ENCODE data around the gene RAD51B. TPM values are rescaled to one million over a fixed set of nuclear protein-coding genes. Genes with fewer than 3 reads are reported as not detected.

The RAD51B gene
- polyA plus RNA-seq, 1 experiment, result 6.6 TPM

DNA sequence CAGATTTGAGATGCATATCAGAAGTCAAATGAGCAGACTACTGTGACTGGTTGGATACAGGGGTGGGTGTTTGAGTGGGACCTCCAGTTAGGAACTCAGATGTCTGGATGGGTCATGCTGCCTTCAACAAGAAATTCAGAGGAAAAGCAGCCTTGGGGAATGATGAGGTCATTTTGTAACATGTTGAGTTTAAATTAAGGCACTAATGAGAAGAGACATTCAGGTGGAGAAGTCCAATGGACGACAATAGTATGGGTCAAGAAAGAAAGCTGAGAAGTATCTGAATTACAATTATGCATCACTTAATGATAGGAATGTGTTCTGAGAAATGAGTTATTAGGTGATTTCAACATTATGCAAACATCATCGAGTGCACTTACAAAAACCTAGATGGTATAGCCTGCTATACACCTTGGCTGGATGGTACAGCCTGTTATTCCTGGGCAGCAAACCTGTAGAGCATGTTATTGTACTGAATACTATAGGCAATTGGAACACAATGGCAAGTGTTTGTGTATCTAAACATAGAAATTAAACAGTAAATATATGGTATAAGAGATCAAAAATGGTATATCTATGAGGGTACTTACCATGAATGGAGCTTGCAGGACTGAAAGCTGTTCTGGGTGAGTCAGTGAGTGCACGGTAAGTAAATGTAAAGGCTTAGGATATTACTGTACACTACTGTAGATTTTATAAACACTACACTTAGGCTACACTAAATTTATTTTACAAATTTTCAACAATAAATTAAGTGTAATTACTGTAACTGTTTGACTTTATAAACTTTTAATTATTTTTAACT lies 414.7 kb downstream of the RAD51B start:
- DNase-seq (ENCODE audit: low read depth, low spot score), result no peak
- Histone ChIP-seq H3K9me3 (ENCODE audit: control insufficient read depth, insufficient read depth, low read length) (no peaks in the 10 kb centered on the region), H3K4me3 (ENCODE audit: low read depth, low read length) (no peak overlapping the region), H3K27me3 (ENCODE audit: control insufficient read depth, insufficient read depth, low read length) (no peaks in the 10 kb centered on the region), H3K27ac (ENCODE audit: low read depth, low read length) (no peak overlapping the region)
- TF ChIP-seq, protein P1, sequence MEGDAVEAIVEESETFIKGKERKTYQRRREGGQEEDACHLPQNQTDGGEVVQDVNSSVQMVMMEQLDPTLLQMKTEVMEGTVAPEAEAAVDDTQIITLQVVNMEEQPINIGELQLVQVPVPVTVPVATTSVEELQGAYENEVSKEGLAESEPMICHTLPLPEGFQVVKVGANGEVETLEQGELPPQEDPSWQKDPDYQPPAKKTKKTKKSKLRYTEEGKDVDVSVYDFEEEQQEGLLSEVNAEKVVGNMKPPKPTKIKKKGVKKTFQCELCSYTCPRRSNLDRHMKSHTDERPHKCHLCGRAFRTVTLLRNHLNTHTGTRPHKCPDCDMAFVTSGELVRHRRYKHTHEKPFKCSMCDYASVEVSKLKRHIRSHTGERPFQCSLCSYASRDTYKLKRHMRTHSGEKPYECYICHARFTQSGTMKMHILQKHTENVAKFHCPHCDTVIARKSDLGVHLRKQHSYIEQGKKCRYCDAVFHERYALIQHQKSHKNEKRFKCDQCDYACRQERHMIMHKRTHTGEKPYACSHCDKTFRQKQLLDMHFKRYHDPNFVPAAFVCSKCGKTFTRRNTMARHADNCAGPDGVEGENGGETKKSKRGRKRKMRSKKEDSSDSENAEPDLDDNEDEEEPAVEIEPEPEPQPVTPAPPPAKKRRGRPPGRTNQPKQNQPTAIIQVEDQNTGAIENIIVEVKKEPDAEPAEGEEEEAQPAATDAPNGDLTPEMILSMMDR (IDR thresholded peaks at IDR 0.05; ENCODE audit: low read depth, low read length), result no peak
- POLR2A ChIA-PET, result interaction anchor here (1.6 kb wide), 1 partner anchor 24 kb away, joined by 5 read pairs; no protein-coding TSS in a partner anchor
- CTCF ChIA-PET, result interaction anchor here (1.4 kb wide), 1 partner anchor 13 kb away, joined by 5 read pairs; no protein-coding TSS in a partner anchor

DNA sequence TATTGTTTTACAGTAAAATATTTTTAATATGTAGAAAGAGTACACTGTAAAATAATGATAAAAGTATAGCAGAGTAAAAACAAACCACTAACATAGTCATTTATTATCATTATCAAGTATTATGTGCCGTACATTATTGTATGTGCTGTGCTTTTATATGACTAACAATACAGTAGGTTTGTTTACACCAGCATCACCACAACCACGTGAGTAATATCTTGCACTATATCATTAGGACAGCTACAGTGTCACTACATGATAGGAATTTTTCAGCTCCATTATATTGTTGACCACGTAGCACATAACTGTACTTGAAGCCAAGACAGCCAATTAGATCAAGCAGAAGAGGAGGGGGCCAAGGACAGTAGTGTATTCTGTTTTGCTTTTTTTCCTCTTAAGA lies 415.4 kb downstream of the RAD51B start:
- Histone ChIP-seq H3K27me3 (ENCODE audit: control insufficient read depth, insufficient read depth, low read length) (no peaks in the 10 kb centered on the region), H3K4me3 (ENCODE audit: low read depth, low read length) (no peak overlapping the region), H3K9me3 (ENCODE audit: control insufficient read depth, insufficient read depth, low read length) (no peaks in the 10 kb centered on the region), H3K27ac (ENCODE audit: low read depth, low read length) (no peak overlapping the region)
- no peak for DNase-seq (ENCODE audit: low read depth, low spot score)
- ChIA-PET CTCF (no interaction called here), POLR2A (interaction anchor here (0.7 to 1.6 kb wide), 2 partner anchors 11 to 24 kb away, joined by 5 read pairs; no protein-coding TSS in a partner anchor)
- TF ChIP-seq, protein P1 (IDR thresholded peaks at IDR 0.05; ENCODE audit: low read depth, low read length), result no peak

DNA sequence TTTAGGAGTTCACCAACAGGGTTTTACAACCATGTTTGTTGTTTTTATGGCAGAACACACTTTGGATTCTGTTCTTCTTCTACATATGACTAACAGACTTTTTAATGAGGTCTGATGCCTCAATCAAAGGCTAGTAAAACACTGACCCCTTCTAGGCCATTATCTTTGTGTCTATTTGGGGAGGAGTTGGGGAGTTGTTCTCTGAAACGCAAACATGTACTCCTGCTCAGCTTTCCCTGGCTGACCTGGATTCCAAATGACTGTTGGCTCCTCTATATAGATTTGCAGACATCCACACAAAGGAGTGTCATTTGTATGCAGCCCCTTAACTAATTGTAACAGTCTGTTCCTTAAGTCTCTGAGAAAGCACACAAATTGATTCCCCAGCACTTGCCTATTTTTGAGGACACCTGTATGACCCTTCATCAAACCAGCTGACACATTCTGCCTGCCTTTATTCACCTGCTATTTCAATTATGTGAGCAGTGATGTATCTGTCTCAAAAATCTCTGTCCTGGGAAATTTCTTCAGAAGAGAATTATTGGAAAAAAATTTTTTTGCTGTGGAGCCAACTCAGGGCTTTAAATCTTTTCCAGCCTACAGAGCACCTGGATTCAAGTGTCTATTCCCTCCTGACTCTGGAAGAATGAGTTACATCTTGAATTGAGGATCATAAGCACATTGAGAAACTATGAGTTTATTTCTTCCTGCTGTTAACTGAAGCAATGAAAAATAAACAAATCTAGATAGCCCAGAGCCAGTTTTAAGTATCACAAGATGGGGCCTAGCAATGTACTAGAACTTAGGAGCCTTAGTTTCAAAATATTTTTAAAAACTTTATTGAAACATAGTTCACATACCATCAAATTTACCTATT lies 417.2 kb downstream of the RAD51B start:
- Histone ChIP-seq H3K4me3 (ENCODE audit: low read depth, low read length) (no peak overlapping the region), H3K9me3 (ENCODE audit: control insufficient read depth, insufficient read depth, low read length) (no peaks in the 10 kb centered on the region), H3K27me3 (ENCODE audit: control insufficient read depth, insufficient read depth, low read length) (no peaks in the 10 kb centered on the region), H3K27ac (ENCODE audit: low read depth, low read length) (no peak overlapping the region)
- POLR2A ChIA-PET, result interaction anchor here (0.7 kb wide), 2 partner anchors 16 to 90 kb away, joined by 4 to 5 read pairs; no protein-coding TSS in a partner anchor
- CTCF ChIA-PET, result interaction anchor here (0.7 to 1.2 kb wide), 3 partner anchors 11 to 580 kb away, joined by 3 to 8 read pairs (median 3); no protein-coding TSS in a partner anchor
- TF ChIP-seq, protein P1 (IDR thresholded peaks at IDR 0.05; ENCODE audit: low read depth, low read length), result no peak
- DNase-seq (ENCODE audit: low read depth, low spot score), result no peak

DNA sequence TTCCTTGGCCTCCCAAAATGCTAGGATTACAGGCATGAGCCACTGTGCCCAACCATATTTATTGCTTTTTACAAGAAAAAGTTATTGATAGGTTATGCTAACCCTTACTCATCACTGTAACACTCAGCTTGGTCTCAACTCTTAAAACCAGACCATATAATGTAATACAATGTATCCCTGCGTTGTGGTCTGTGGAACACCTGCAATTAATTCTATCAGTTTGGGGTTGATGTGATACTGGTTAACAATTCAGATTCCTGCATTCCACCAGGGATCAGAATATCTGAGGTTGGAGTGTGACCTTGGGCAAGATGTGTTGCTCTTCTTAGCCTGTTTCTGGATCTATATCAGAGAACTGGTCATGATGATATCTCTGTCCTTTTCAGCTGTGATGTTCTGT lies 419.0 kb downstream of the RAD51B start:
- H3K27me3 ChIP-seq (ENCODE audit: control insufficient read depth, insufficient read depth, low read length), result no peaks in the 10 kb centered on the region
- DNase-seq (ENCODE audit: low read depth, low spot score), result no peak
- CTCF ChIA-PET, result interaction anchor here (0.8 kb wide), 1 partner anchor 356 kb away, joined by 4 read pairs; no protein-coding TSS in a partner anchor
- H3K27ac ChIP-seq (ENCODE audit: low read depth, low read length), result no peak overlapping the region
- H3K9me3 ChIP-seq (ENCODE audit: control insufficient read depth, insufficient read depth, low read length), result no peaks in the 10 kb centered on the region
- TF ChIP-seq, protein P1 (IDR thresholded peaks at IDR 0.05; ENCODE audit: low read depth, low read length), result no peak
- POLR2A ChIA-PET, result no interaction called here
- H3K4me3 ChIP-seq (ENCODE audit: low read depth, low read length), result no peak overlapping the region

Measured in AG04450 (cell line).